ENCODE results near the gene FAM3B.

FAM3B gene

DNA sequence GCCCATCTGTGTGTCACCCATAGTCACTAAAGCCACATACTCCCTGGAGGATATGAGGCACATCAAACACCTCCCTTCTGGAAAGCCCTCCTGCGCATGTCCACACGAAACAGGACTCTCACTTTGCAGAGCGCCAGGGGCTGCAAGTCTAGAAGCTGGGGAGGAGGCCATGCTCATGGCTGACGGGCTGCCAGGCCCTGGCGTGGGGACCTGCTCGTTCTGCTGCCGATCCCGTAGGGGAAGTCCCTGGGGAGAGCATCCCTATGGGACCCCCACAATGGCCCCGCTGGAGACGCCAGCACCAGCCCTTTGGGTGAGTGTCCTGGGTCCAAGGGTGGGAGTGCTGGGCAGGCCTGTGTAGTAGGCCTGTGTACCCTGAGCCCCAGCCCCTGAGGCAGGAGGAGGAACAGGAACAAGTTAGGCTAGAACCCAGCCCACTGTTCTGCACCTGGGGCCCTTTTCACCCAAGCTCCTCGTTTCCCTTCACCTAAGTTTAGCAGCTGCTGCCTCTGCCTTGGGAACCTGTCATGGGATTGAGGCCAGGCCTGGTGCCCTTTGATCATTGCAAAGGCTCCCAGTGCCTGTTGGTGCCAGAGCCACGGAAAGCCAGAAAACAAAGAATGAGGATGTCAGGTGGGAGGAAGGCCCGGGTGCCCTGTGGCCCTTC, 9.9 kb downstream of the FAM3B start:
- TF ChIP-seq, protein P1, sequence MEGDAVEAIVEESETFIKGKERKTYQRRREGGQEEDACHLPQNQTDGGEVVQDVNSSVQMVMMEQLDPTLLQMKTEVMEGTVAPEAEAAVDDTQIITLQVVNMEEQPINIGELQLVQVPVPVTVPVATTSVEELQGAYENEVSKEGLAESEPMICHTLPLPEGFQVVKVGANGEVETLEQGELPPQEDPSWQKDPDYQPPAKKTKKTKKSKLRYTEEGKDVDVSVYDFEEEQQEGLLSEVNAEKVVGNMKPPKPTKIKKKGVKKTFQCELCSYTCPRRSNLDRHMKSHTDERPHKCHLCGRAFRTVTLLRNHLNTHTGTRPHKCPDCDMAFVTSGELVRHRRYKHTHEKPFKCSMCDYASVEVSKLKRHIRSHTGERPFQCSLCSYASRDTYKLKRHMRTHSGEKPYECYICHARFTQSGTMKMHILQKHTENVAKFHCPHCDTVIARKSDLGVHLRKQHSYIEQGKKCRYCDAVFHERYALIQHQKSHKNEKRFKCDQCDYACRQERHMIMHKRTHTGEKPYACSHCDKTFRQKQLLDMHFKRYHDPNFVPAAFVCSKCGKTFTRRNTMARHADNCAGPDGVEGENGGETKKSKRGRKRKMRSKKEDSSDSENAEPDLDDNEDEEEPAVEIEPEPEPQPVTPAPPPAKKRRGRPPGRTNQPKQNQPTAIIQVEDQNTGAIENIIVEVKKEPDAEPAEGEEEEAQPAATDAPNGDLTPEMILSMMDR (IDR thresholded peaks at IDR 0.05; ENCODE audit: extremely low read depth, insufficient read depth, missing control alignments): no peak
- no peak for DNase-seq (ENCODE audit: low spot score)
- in situ Hi-C loops (cut with MboI; ENCODE audit: low pct_unique_long_range_greater_than_20kb, low sequenced_read_pairs, unreplicated experiment): no loop called here

DNA sequence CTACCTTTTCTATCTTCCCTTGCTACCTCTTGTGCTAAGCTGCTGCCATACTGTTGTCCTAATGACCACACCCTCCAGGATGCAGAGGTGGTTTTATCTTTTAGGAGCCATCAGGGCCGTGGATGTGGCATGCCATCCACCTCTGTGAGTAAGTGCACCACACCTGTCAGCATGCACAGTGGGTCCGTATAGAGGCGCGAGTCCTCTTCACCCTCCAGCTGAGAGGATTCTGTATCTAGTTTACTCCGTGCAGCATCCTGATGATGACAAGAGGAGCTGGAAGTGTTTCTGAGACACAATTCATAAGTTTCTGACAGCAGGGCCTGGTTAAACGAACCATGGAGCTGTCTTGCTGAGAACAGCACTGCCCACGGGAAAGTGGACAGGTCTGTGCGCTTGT, 11.2 kb downstream of the FAM3B start:
- in situ Hi-C loops (cut with MboI; ENCODE audit: low pct_unique_long_range_greater_than_20kb, low sequenced_read_pairs, unreplicated experiment): no loop called here
- no peak for DNase-seq (ENCODE audit: low spot score)
- TF ChIP-seq, protein P1 (IDR thresholded peaks at IDR 0.05; ENCODE audit: extremely low read depth, insufficient read depth, missing control alignments): no peak

DNA sequence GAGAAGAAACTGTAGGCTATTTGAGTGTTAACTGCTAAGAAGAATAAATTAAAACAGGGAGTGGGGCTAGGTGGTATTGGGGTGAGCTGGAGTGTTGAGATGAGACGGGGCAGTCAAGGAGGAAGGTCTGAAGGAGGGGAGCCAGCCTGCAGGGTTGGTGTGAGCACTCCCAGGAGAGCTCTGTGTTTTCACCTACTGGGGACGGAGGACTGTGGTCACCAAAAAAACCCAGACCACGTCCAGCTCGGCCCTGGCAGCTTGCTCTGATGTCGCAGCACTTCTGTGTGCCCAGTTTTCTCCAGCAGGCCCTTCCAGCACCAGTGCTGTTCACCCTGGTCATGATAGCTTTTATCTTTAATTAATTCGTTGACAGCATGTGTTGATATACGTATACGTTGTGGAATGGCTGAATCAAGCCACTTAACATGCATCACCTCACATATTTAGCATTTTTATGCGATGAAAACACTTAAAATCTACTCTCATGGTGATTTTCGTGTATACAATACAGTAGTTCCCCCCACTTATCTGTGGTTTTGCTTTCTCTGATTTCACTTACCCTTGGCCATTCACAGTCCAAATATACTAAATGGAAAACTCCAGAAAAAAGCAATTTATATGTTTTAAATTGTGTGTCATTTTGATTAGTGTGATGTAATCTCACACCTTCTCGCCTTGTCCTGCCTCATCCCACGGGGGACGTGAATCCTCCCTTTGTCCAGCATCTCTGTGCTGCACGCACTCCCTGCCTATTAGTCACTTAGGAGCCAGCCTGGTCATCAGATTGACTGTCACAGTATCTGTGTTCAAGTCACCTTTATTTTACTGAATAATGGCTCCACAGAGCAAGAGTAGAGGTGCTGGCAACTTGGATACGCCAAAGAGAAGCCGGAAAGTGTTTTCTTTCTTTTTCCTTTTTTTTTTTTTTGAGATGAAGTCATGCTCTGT, 12.3 kb downstream of the FAM3B start:
- in situ Hi-C loops (cut with MboI; ENCODE audit: low pct_unique_long_range_greater_than_20kb, low sequenced_read_pairs, unreplicated experiment): no loop called here
- DNase-seq (ENCODE audit: low spot score): no peak
- TF ChIP-seq, protein P1 (IDR thresholded peaks at IDR 0.05; ENCODE audit: extremely low read depth, insufficient read depth, missing control alignments): no peak

DNA sequence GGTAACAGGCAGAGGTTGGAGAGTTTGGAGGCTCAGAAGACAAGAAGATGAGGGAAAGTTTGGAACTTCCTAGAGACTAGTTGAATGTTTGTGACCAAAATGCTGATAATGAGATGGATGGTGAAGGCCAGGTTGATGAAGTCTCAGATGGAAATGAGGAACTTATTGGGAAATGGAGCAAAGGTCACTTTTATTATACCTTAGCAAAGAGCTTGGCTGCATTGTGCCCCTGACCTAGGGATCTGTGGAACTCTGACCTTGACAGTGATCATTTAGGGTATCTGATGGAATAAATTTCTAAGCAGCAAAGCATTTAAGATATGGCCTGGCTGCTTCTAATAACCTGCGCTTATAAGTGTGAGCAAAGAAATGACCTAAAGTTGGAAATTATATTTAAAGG, 17.2 kb downstream of the FAM3B start:
- in situ Hi-C loops (cut with MboI; ENCODE audit: low pct_unique_long_range_greater_than_20kb, low sequenced_read_pairs, unreplicated experiment): no loop called here
- TF ChIP-seq, protein P1 (IDR thresholded peaks at IDR 0.05; ENCODE audit: extremely low read depth, insufficient read depth, missing control alignments): no peak
- DNase-seq (ENCODE audit: low spot score): no peak

DNA sequence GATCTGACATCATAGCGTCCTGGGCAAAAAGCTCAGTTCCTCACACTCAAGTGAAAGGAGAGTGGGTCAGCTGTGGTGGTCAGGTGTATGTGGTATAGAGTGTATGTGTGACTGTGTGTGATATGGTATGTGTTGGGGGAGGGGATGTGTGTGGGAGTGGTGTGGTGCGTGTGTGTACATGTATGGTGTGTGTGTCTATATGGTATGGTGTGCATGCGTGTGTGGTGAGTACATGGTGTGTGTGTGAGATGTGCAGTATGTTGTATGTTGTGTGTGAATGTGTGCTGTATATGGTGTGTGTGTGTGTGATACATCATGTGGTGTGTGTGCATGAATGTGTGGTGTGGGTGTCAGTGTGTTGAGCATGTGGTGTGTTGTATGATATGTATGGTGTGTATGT, 20.9 kb downstream of the FAM3B start:
- TF ChIP-seq, protein P1 (IDR thresholded peaks at IDR 0.05; ENCODE audit: extremely low read depth, insufficient read depth, missing control alignments): no peak
- in situ Hi-C loops (cut with MboI; ENCODE audit: low pct_unique_long_range_greater_than_20kb, low sequenced_read_pairs, unreplicated experiment): no loop called here

DNA sequence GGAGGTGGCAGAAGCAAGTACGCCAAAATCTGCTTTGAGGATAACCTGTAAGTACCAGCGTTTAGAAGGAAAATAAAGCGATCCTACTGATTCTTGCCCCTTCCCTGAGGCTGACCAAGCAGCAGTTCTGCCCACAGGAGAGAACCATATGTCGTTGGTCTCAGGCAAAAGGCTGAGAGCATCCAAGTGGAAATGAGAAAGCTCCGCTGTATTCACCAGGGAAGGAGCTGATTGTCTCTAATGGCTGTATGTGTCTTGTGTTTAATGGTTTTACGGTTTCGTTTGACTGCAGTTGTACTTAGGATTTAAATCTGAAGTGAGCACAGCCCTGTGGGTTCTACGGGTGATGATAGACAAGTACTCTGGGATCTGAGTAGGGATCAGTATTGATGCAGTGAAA, 21.9 kb downstream of the FAM3B start:
- TF ChIP-seq, protein P1 (IDR thresholded peaks at IDR 0.05; ENCODE audit: extremely low read depth, insufficient read depth, missing control alignments): no peak
- DNase-seq (ENCODE audit: low spot score): no peak
- in situ Hi-C loops (cut with MboI; ENCODE audit: low pct_unique_long_range_greater_than_20kb, low sequenced_read_pairs, unreplicated experiment): no loop called here

More for the DNA sequence above, 20.9 kb downstream of the FAM3B start:
- no peak for DNase-seq (ENCODE audit: low spot score)

Data from GM13977 (cell line).